Measurements from ENCODE around the gene BRMS1. TPM values are rescaled to one million over a fixed set of nuclear protein-coding genes. Genes with fewer than 3 reads are reported as not detected.

The BRMS1 gene
- total RNA-seq, 1 experiment from 2014 or later, result 72.8 TPM

DNA sequence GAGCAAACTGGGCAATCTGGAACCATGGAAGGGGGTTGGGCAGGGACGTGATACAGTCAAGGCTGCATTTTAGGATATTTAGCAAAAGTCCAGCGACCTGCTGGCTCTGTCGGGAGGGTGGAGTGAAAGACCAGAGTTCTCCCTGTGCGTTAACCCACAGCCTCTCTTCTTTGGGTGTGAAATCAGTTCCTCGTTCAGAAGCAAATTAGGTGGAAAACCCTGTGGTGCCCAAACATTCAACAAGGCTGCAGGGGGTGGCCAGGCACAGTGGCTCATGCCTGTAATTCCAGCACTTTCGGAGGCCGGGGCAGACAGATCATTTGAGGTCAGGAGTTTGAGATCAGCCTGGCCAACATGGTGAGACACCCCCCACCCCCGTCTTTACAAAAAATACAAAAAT is 47.3 kb downstream of the BRMS1 start:
- peak; percentile 52 for DNase-seq
- peaks cover 6% of the 10 kb centered on the region for H3K27me3 ChIP-seq (ENCODE audit: control insufficient read depth, insufficient read depth, low read length)
- no peak overlapping the region for H3K4me3 ChIP-seq (ENCODE audit: insufficient read depth, low read depth, low read length)
- no peaks in the 10 kb centered on the region for H3K36me3 ChIP-seq (replicated peaks; ENCODE audit: control insufficient read depth, insufficient read depth, low read length)

DNA sequence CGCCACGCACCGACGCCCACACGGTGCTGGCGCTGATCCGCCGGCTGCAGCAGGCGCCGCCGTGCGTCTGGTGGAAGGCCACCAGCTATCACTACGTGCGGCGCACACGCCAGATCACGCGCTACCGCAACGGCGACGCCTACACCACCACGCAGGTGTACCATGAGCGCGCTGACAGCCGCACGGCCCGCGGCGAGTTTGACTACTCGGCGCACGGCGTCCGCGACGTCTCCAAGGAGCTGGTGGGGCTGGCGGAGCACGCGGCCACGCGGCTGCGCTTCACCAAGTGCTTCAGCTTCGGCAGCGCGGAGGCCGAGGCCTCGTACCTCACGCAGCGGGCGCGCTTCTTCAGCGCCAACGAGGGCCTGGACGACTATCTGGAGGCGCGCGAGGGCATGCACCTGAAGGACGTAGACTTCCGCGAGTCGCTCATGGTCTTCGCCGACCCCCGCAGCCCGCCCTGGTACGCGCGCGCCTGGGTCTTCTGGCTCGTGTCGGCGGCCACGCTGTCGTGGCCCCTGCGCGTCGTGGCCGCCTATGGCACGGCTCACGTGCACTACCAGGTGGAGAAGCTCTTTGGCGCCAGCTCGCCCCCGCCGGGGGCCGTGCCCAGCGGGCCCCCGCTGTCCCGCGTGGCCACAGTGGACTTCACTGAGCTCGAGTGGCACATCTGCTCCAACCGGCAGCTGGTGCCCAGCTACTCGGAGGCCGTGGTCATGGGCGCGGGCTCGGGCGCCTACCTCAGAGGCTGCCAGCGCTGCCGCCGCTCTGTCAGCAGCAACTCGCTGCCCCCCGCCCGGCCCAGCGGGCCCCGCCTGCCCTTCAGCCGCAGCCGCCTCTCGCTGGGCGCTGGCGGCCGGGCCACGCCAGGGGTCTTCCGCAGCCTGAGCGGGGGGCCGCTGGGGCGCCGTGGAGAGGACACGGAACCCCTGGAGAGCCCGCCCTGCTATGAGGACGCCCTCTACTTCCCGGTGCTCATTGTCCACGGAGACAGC is 50.0 kb downstream of the BRMS1 start:
- Histone ChIP-seq H3K27me3 (ENCODE audit: control insufficient read depth, insufficient read depth, low read length) (peaks cover 31% of the 10 kb centered on the region), H3K36me3 (replicated peaks; ENCODE audit: control insufficient read depth, insufficient read depth, low read length) (no peaks in the 10 kb centered on the region), H3K4me3 (ENCODE audit: insufficient read depth, low read depth, low read length) (no peak overlapping the region)
- DNase-seq, result peak; percentile 55

DNA sequence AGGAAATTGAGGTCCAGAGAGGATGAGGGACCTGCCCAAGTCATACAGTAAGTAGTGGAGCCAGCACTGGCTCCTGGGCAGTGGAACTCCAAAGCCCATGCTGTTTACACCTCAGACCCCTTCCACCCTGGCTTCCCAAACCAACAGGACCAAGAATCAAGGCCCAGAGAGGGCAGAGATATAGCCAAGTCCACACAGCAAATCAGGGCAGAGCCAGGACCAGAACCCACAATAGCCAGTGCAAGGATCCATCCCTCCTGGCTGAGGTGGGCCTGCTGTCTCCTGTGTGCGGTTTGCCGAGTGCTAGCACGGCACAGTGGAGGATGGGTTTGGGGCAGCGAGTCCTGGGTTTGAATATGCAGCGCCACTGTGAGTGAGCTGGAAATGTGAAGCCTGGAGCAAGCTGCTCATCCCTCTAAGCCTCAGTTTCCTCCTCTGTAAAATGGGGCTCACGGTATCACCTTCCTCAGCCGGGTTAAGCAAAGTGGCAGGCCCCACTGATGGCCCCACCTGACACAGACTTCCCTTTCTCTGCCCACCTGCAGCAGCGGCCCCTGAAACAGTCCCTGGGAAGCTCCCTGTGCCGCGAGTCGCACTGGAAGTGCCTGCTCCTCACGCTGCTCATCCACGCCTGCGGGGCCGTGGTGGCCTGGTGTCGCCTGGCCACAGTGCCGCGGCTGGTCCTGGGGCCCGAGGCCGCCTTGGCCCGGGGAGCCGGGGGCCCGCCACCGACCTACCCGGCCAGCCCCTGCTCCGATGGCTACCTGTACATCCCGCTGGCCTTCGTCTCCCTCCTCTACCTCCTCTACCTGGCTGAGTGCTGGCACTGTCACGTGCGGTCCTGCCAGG is 50.9 kb downstream of the BRMS1 start:
- Histone ChIP-seq H3K4me3 (ENCODE audit: insufficient read depth, low read depth, low read length) (no peak overlapping the region), H3K36me3 (replicated peaks; ENCODE audit: control insufficient read depth, insufficient read depth, low read length) (no peaks in the 10 kb centered on the region), H3K27me3 (ENCODE audit: control insufficient read depth, insufficient read depth, low read length) (peaks cover 31% of the 10 kb centered on the region)
- DNase-seq, result peak; percentile 62

DNA sequence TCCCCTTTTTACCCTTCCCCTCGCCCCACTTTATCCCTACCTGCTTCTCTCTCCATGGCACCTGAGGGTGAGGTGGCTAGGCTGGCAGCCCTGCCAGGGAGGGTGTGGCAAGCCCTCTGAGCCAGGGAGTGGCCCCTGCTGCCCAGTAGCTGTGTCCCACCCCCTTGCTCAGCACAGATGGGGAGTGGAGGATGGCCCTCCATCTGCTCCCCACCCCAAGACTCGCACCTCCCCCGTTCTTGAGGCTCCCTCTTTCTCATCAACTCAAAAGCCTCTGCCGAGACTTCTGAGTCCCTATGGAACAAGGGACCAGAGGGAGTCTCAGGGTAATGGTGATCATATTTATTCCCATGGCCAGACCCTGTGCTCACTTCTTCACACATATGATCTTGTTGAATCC is 51.6 kb downstream of the BRMS1 start:
- Histone ChIP-seq H3K27me3 (ENCODE audit: control insufficient read depth, insufficient read depth, low read length) (peaks cover 31% of the 10 kb centered on the region), H3K4me3 (ENCODE audit: insufficient read depth, low read depth, low read length) (no peak overlapping the region), H3K36me3 (replicated peaks; ENCODE audit: control insufficient read depth, insufficient read depth, low read length) (no peaks in the 10 kb centered on the region)
- peak; percentile 54 for DNase-seq

DNA sequence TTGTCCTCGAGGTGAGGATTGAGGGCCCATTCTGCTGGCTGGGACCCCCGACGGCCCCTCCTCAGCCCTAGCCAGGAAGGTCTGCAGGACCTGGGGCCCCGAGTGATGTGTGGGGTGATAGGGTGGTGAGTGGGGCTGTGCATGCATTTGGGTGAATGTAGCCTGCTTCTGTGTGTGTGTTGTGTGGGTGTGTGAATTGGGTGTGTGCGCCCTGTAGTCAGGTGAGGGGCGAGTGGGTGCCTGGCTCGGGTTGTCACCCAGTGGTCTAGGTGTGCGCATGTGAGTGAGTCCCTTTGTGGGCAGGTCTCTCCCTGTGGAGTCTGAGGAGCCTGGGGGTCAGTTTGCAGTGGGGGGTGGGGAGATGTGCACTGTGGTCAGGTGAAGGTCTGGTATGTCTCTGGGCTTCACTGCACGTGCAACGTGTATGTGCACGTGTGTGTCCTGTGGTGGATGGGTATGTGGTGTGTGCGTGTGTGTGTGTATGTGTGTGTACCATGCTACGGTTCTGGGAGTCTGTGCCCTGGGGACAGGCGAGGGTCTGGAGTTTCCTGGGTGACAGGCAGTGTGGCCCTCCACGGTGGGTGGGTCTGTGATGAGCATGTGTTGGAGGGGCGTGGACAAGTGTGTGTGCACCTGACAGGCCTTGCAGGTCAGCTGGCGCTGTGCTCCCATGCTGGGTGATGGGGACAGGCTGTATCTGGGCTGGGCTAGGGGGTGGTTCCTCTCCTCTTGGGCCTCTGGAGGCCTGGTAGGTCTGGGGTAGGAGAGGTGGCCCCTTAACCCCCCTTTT is 52.2 kb downstream of the BRMS1 start:
- peak; percentile 45 for DNase-seq
- Histone ChIP-seq H3K27me3 (ENCODE audit: control insufficient read depth, insufficient read depth, low read length) (peaks cover 31% of the 10 kb centered on the region), H3K4me3 (ENCODE audit: insufficient read depth, low read depth, low read length) (peak overlapping the region; percentile 49; the same call in 1 of the 2 replicates), H3K36me3 (replicated peaks; ENCODE audit: control insufficient read depth, insufficient read depth, low read length) (no peaks in the 10 kb centered on the region)

DNA sequence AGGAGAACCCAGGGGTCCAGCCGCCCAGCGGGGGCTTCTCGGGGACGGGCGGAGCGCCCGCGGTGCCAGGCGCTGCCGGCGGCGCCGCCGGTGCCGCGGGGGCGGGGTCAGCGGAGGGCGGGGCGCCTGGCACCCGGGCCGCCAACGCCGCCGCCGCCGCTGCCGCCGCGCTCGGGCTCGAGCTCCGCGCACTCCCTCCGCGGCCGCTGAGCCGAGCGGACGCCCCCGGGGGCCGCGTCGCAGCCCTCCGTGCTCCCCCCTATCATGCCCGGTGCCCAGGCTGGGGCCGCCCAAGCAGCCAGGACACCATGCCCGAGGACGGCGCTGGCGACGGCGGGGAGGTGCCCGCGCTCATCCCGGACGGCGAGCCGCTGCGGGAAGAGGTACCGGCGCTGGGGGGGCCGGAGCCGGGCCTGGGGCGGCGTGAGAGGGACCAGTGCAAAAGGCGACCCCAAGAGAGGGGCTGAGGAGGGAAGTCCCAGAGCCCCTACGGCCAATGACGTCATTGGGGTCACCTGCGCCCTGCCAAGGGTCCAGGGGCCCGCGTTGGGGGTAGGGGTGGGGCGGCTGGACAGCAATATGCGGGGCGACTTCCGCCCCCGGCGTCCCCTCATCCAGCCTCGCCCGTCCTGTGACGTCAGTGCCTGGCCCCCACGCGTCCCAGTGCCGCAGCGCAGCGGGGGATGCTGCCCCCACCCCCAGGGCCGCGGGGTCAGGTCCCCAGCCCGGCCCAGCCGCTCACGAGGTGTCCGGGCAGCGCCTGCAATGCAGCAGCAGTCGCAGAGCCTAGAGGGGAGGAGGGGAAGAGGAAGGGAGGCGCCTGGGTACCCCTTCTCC is 53.0 kb downstream of the BRMS1 start, which contains the start of gene TMEM151A:
Gene TMEM151A (plus strand): TSS at position 189 of the 837 bp plus-strand sequence. CDS start 120 bp downstream, at position 309.
- Histone ChIP-seq H3K4me3 (ENCODE audit: insufficient read depth, low read depth, low read length) (peak within 1 kb of the TSS; percentile 49), H3K27me3 (ENCODE audit: control insufficient read depth, insufficient read depth, low read length) (peaks cover 31% of the 10 kb centered on the region), H3K36me3 (replicated peaks; ENCODE audit: control insufficient read depth, insufficient read depth, low read length) (no peaks in the 10 kb centered on the region; the same call in 1 of the 2 replicates)
- peak; percentile 91 for DNase-seq

DNA sequence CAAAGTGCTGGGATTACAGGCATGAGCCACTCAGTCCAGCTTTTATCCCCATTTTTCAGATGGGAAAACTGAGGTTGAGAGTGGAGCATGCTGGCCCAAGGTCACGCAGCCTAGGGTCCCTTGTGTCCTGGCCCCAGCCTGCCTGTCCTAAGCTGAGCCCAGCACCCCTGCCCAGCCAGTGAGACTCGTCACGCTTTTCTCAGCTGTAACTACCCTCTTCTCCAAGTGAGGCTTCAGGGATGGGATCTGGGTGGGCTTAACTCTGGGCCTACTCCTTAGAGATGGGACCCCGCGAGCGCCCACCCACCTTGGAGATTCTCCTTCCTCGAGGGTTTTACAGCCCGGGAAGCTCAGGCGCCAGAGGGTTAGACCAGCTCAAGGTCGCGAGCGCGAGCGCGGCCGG is 53.6 kb downstream of the BRMS1 start:
- H3K27me3 ChIP-seq (ENCODE audit: control insufficient read depth, insufficient read depth, low read length), result peaks cover 31% of the 10 kb centered on the region
- H3K4me3 ChIP-seq (ENCODE audit: insufficient read depth, low read depth, low read length), result peak overlapping the region; percentile 49
- no peaks in the 10 kb centered on the region; the same call in 1 of the 2 replicates for H3K36me3 ChIP-seq (replicated peaks; ENCODE audit: control insufficient read depth, insufficient read depth, low read length)
- DNase-seq, result no peak

DNA sequence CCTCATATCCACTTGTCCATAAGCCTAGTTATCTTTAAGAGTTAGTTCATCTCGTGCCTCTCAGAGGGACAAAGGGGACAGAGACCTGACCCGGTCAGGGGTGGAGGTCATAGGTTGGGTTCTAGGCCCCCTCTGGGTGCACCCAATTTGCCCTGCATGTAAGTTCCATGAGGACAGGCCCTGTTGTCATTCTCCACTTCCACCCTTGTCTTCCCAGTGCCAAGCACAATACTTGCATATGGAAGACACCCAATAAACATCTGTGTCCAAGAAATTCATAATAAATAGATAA is 54.6 kb downstream of the BRMS1 start:
- H3K4me3 ChIP-seq (ENCODE audit: insufficient read depth, low read depth, low read length), result no peak overlapping the region
- H3K36me3 ChIP-seq (replicated peaks; ENCODE audit: control insufficient read depth, insufficient read depth, low read length), result peaks cover 6% of the 10 kb centered on the region
- DNase-seq, result no peak
- peaks cover 31% of the 10 kb centered on the region for H3K27me3 ChIP-seq (ENCODE audit: control insufficient read depth, insufficient read depth, low read length)

DNA sequence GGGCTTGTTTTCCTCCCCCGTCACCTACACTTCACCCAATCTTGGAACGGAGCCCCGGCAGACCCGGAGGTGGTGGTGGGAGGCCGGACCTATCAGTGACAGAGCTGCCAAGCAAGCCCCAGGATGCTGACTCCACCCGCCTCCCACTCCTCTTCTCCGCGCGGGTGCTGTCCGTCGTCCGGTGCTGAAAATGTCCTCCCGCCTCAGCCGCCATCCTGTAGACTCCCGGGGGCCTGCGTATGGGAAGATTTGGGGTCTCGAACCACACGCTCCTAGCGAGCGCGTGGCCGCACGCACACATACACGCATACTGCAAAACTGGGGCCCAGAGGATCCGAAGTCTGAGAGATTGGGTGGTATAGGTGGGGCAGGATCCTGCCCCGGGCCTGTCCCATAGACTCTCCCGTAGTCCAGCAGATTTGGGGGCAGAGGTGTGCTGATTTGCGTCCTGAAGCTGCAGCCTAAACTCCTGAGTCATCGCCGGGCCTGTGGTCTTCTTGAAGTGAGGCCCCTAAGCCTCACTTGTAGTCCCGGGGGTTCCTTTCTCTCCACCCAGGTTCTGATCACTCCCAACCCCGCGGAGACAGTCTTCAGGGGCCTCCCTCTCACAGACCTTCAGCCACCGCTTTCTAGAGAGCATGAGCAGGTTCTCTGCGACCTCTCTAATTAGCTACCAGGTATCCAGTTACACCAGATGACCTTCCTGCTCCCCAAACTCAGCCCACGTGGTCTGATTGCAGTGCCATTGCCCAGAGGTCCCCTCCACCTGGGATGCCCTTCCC is 55.2 kb downstream of the BRMS1 start:
- peaks cover 6% of the 10 kb centered on the region for H3K36me3 ChIP-seq (replicated peaks; ENCODE audit: control insufficient read depth, insufficient read depth, low read length)
- H3K4me3 ChIP-seq (ENCODE audit: insufficient read depth, low read depth, low read length), result peak overlapping the region; percentile 73
- DNase-seq, result peak; percentile 97
- H3K27me3 ChIP-seq (ENCODE audit: control insufficient read depth, insufficient read depth, low read length), result peaks cover 31% of the 10 kb centered on the region

DNA sequence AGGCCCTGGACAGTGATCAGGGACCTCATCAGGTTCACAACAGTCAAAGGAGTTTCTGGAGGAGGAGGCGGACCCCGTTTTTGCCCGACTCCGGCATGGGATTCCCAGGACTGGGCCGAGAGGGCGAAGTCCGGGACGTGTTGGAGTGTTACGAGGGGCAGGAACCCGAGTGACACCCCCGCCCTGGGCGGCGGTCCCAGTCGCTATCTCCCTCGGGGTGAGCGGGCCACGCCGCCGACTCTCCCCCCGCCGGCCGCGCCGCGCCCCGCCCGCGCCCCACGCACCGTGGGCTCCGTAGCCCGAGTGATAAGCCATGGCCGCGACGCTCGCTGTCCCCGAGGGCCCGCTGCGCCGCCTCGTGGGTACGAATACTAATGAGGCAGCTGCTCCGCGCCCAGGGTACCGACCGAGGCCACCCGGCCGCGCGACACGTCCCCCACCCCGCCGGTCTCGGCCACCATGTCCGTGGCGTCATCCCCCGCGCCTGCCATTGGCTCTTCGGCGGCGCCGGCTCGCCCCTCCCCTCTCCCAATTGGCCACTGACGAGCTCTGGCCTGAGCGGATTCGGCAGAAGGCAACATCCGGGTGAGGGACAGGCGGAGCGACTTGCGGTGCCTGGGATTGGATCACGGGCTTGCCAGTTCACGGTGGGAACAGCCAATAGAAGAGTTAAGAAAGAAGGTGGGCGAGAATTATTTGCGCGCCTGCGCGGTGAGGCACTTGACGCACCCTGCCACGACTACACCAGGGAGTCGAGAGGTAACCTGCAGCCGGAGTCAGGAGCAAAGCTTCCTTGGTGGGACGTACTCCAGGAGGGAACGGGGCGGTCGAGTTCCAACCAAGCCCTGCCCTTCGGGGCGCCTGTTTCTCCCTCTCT is 56.0 kb downstream of the BRMS1 start, which contains the start of gene YIF1A:
Gene YIF1A (minus strand): TSS at position 473 of the 877 bp plus-strand sequence. CDS start 158 bp downstream, at position 315.
- H3K36me3 ChIP-seq (replicated peaks; ENCODE audit: control insufficient read depth, insufficient read depth, low read length), result peaks cover 6% of the 10 kb centered on the region

DNA sequence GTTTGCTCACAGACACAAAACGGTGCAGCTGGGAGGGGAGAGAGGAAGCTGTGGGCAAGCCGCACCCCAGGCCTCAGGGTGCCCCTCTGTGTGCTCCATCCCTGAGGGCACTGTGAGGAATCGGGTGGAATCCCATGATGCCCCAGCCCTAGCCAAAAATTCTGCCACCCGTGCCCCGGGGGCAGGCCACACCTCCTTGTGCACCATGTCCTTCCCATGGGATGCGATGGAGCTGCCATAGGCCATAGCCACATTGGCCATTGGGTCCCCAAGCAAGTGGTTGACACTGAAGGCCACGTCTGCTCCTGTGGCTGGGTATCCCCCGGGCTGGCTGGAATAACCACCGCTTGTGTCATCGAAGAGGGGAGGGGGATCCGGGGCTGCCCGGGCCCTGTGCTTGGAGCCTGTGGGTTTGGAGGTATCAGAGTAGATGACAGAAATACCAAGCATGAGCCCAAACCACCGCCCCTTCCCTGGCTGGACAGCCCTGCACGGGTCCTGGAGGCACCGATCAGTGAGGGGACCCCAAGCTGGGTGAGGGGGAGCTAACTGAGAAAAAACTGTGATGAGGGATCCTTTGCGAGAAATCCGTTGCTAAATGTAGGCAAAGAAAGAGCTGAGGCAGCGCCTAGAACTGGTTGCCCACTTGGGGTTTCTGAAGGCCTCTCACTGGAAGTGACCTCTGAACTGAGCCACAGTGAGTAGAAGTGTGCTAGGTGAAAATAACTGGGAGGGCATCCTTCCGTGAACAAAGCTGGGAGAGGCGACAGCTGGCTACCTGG is 56.8 kb downstream of the BRMS1 start:
- Histone ChIP-seq H3K36me3 (replicated peaks; ENCODE audit: control insufficient read depth, insufficient read depth, low read length) (peaks cover 6% of the 10 kb centered on the region), H3K4me3 (ENCODE audit: insufficient read depth, low read depth, low read length) (peak overlapping the region; percentile 82), H3K27me3 (ENCODE audit: control insufficient read depth, insufficient read depth, low read length) (peaks cover 29% of the 10 kb centered on the region)
- peak; percentile 67 for DNase-seq

More for the DNA sequence above, 56.0 kb downstream of the BRMS1 start, which contains the start of gene YIF1A:
- Histone ChIP-seq H3K4me3 (ENCODE audit: insufficient read depth, low read depth, low read length) (peak within 1 kb of the TSS; percentile 82), H3K27me3 (ENCODE audit: control insufficient read depth, insufficient read depth, low read length) (peaks cover 30% of the 10 kb centered on the region)
- DNase-seq, result peak; percentile 100
